K562 treated with DMSO at 1 percent for 48 hours (cell line): Measurements from ENCODE around the gene WAPL. TPM values are rescaled to one million over a fixed set of nuclear protein-coding genes. Genes with fewer than 3 reads are reported as not detected.

Experiments used
- total RNA-seq: library from RNA; unstranded; fragments of 300-600 nt; gene quantifications from 2 replicates; pipeline ENCODE4 v1.2.3, GENCODE V29; 2022; ENCODE audit warnings: low replicate concordance; ENCODE audit errors: extremely low read depth

The WAPL gene
- total RNA-seq: not detected in 2 replicates

GRCh38 chr10:86521678-86522509, at the start of gene WAPL:
WAPL (minus strand) TSS chr10:86521792; CDS start chr10:86518069, 3,723 bp downstream.

Other genes with a start within 250 kb of the WAPL start
- not detected in 2 replicates for gene GRID1, start 155.0 kb downstream of the WAPL start, total RNA-seq
- gene OPN4, start 132.8 kb upstream of the WAPL start, total RNA-seq: not detected in 2 replicates
- gene LDB3, start 146.7 kb upstream of the WAPL start, total RNA-seq: not detected in 2 replicates
- gene BMPR1A, start 234.8 kb upstream of the WAPL start, total RNA-seq: not detected in 2 replicates